HEK293 (cell line): ENCODE results near the gene SMPD4.
"Not testable (repeated sequence)": the region's sequence is repeated elsewhere in the genome, so short reads cannot be mapped to it uniquely, and the experiment has no call there.

Experiments
- CTCF ChIA-PET: fragments of 350-600 bp; formaldehyde crosslinking; extraction: SDS; loops from one replicate; lab custom pipeline; 2021; ENCODE audit warnings: antibody characterized with exemption; lab: Yijun Ruan, JAX
- POLR2A ChIA-PET: fragments of 300-600 bp; formaldehyde crosslinking; extraction: SDS; loops from one replicate; lab custom pipeline; 2020; ENCODE audit warnings: antibody characterized with exemption, inconsistent platforms; lab: Yijun Ruan, JAX
- H3K27ac ChIP-seq: fragments of 200-500 bp; sonication (Bioruptor generic); 2 replicates; pipeline ENCODE4 v1.5.1; 2014; ENCODE audit warnings: low read depth, low read length, control low read depth, inconsistent platforms; ENCODE audit errors: extremely low read depth
- H3K36me3 ChIP-seq, 2 experiments: fragments of 200-500 bp in 1 of 2; sonication (Bioruptor generic) in 1 of 2; 1 replicate in 1 of 2; 2 replicates in 1 of 2; pipeline ENCODE4 v1.5.1; 2014 to 2017; ENCODE audit warnings: inconsistent platforms in 2 of 2, low read length in 2 of 2; ENCODE audit not compliant: control insufficient read depth in 2 of 2, insufficient read depth in 1 of 2
- H3K4me1 ChIP-seq: fragments of 200-500 bp; sonication (Bioruptor generic); 2 replicates; pipeline ENCODE4 v1.5.1; 2014; ENCODE audit warnings: mild to moderate bottlenecking, low read length, inconsistent platforms; ENCODE audit not compliant: control insufficient read depth, insufficient read depth
- H3K4me3 ChIP-seq: 2 replicates; pipeline ENCODE4 v1.5.1; 2011; ENCODE audit warnings: low read depth, mild to moderate bottlenecking, control low read depth, low read length, moderate library complexity
- H3K9me3 ChIP-seq: fragments of 200-500 bp; sonication (Bioruptor generic); 2 replicates; pipeline ENCODE4 v1.5.1; 2014; ENCODE audit warnings: low read depth, low read length, inconsistent platforms; ENCODE audit not compliant: control insufficient read depth, insufficient read depth
- GLIS1 ChIP-seq: fragments of 450-650 bp; formaldehyde crosslinking; IDR thresholded peaks from 2 replicates; pipeline ENCODE4 v1.5.1; 2016; ENCODE audit warnings: missing biosample characterization, missing genetic modification characterization
- HOXC10 ChIP-seq: sonication (generic); formaldehyde crosslinking; IDR thresholded peaks from 2 replicates; pipeline ENCODE4 v1.8.1; 2023; ENCODE audit warnings: mild to moderate bottlenecking, missing genetic modification reagents
- IKZF3 ChIP-seq: fragments of 450-650 bp; IDR thresholded peaks from 2 replicates; pipeline ENCODE4 v1.5.0; 2018; ENCODE audit warnings: missing biosample characterization, mild to moderate bottlenecking, missing genetic modification characterization, moderate library complexity
- KLF9 ChIP-seq: fragments of 450-650 bp; formaldehyde crosslinking; IDR thresholded peaks from 2 replicates; pipeline ENCODE4 v1.5.1; 2016; ENCODE audit warnings: missing biosample characterization, missing genetic modification characterization, low read depth
- PRDM6 ChIP-seq: fragments of 450-650 bp; formaldehyde crosslinking; IDR thresholded peaks from 2 replicates; pipeline ENCODE4 v1.5.1; 2017; ENCODE audit warnings: missing biosample characterization, missing genetic modification characterization
- SP2 ChIP-seq: fragments of 450-650 bp; formaldehyde crosslinking; IDR thresholded peaks from 2 replicates; pipeline ENCODE4 v1.5.1; 2016; ENCODE audit warnings: missing biosample characterization, missing genetic modification characterization
- ZBTB8A ChIP-seq: fragments of 450-650 bp; formaldehyde crosslinking; IDR thresholded peaks from 2 replicates; pipeline ENCODE4 v1.5.1; 2016; ENCODE audit warnings: missing biosample characterization, missing genetic modification characterization
- ZFP69B ChIP-seq: fragments of 450-650 bp; formaldehyde crosslinking; IDR thresholded peaks from 2 replicates; pipeline ENCODE4 v1.5.1; 2016; ENCODE audit warnings: missing biosample characterization, missing genetic modification characterization
- ZNF10 ChIP-seq: fragments of 450-650 bp; formaldehyde crosslinking; IDR thresholded peaks from 2 replicates; pipeline ENCODE4 v1.5.1; 2017; ENCODE audit warnings: missing biosample characterization, missing genetic modification characterization
- ZNF335 ChIP-seq: fragments of 450-650 bp; formaldehyde crosslinking; conservative IDR thresholded peaks from 2 replicates; pipeline ENCODE4 v1.5.1; 2016; ENCODE audit warnings: missing biosample characterization, missing genetic modification characterization
- ZNF341 ChIP-seq: fragments of 450-650 bp; formaldehyde crosslinking; IDR thresholded peaks from 2 replicates; pipeline ENCODE4; 2016; ENCODE audit warnings: low read depth, missing biosample characterization, missing genetic modification characterization
- ZNF394 ChIP-seq: fragments of 450-650 bp; formaldehyde crosslinking; IDR thresholded peaks from 2 replicates; pipeline ENCODE4 v1.5.1; 2016; ENCODE audit warnings: missing biosample characterization, missing genetic modification characterization, mild to moderate bottlenecking, moderate library complexity, borderline replicate concordance
- ZNF423 ChIP-seq: fragments of 450-650 bp; formaldehyde crosslinking; IDR thresholded peaks from 2 replicates; pipeline ENCODE4 v1.5.1; 2016; ENCODE audit warnings: missing biosample characterization, missing genetic modification characterization

The SMPD4 gene

GRCh38 chr2:130150181-130151144 lies 30.9 kb downstream of the SMPD4 start:
- CTCF ChIA-PET, result no interaction called here
- Histone ChIP-seq H3K9me3 (no peaks in the 10 kb centered on the region), H3K4me1 (no peaks in the 10 kb centered on the region), H3K27ac (no peak overlapping the region), H3K4me3 (no peak overlapping the region), H3K36me3 (peaks cover 0 to 42% of the 10 kb centered on the region in 2 experiments; a peak in 1 of 3 replicates)
- POLR2A ChIA-PET, result no interaction called here
- TF ChIP-seq ZFP69B (tag by site-specific recombination) (no peak), PRDM6 (no peak)

GRCh38 chr2:130148515-130148914 lies 32.9 kb downstream of the SMPD4 start:
- peak; percentile 87 for TF ChIP-seq ZNF10 (tag by site-specific recombination)

GRCh38 chr2:130145006-130145414 lies 36.4 kb downstream of the SMPD4 start, which contains the start of gene CCDC74B:
Gene CCDC74B (minus strand): TSS chr2:130145112. CDS start chr2:130144996, 116 bp downstream.
- POLR2A ChIA-PET, H3K4me1 ChIP-seq: not testable (repeated sequence)
- peak within 1 kb of the TSS; percentile 35 for H3K4me3 ChIP-seq
- TF ChIP-seq SP2 (peak; percentile 31; the same call in 1 of the 2 replicates), KLF9 (tag by site-specific recombination) (peak; percentile 23; the same call in 1 of the 2 replicates), ZNF423 (tag by site-specific recombination) (0 out of 2 replicates have a peak, but pooled peaks have one; percentile 30), ZNF394 (tag by site-specific recombination) (peak; percentile 89; the same call in 1 of the 2 replicates), GLIS1 (0 out of 2 replicates have a peak, but pooled peaks have one; percentile 18), ZBTB8A (peak; percentile 94), IKZF3 (tag by site-specific recombination) (peak; percentile 18; the same call in 1 of the 2 replicates), ZNF341 (tag by site-specific recombination) (peak; percentile 82), ZNF335 (tag by site-specific recombination) (peak; percentile 86), HOXC10 (CRISPR knock-in tag) (0 out of 2 replicates have a peak, but pooled peaks have one; percentile 70)
- TF ChIP-seq, all 188 proteins: peak for 10; not testable (repeated sequence) for 178
- H3K27ac ChIP-seq, H3K9me3 ChIP-seq, CTCF ChIA-PET, H3K36me3 ChIP-seq: not testable (repeated sequence)

More at GRCh38 chr2:130148515-130148914, 32.9 kb downstream of the SMPD4 start:
- CTCF ChIA-PET, H3K4me1 ChIP-seq, POLR2A ChIA-PET, H3K27ac ChIP-seq, H3K9me3 ChIP-seq, H3K4me3 ChIP-seq: not testable (repeated sequence)
- peaks cover 0 to 23% of the 10 kb centered on the region in 2 experiments; a peak in 1 of 3 replicates for H3K36me3 ChIP-seq

- H3K4me1 ChIP-seq, POLR2A ChIA-PET, H3K4me3 ChIP-seq, CTCF ChIA-PET, H3K9me3 ChIP-seq, H3K27ac ChIP-seq, H3K36me3 ChIP-seq: not testable (repeated sequence)
Measured at GRCh38 chr2:130143266-130144039, 37.9 kb downstream of the SMPD4 start.

GRCh38 chr2:130142396-130143265 lies 38.8 kb downstream of the SMPD4 start:
- H3K4me3 ChIP-seq, H3K36me3 ChIP-seq, H3K4me1 ChIP-seq, H3K27ac ChIP-seq, POLR2A ChIA-PET, H3K9me3 ChIP-seq, CTCF ChIA-PET: not testable (repeated sequence)

- H3K4me1 ChIP-seq, H3K36me3 ChIP-seq, H3K4me3 ChIP-seq, CTCF ChIA-PET, H3K27ac ChIP-seq, H3K9me3 ChIP-seq, POLR2A ChIA-PET: not testable (repeated sequence)
Measured at GRCh38 chr2:130141645-130142370, 39.6 kb downstream of the SMPD4 start.
